Measurements from ENCODE around the gene GALNT7. TPM values are rescaled to one million over a fixed set of nuclear protein-coding genes. Genes with fewer than 3 reads are reported as not detected.

The GALNT7 gene
- total and polyA plus RNA-seq, 4 donors, result 0.65 to 13.0 (median 2.1) TPM

DNA sequence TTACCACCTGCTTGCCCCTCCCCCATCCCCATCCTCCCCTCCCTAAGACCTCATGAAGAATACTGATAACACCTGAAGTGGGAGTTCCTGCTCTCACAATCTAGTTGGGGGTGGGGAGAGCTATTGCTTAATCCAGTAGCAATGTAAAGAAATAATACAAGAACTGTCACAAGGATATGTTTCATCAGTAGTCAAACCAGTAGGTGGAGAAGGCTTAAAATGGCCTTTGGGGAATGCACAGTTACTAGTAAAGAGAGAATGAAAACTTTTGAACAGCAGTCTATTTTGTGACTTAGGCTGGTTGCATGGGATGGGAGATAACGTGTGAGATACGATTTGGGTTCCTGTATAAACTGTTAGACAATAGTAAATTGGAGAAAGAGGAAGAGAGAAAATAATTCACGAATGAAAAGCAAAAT lies 6.0 kb downstream of the GALNT7 start:
- TF ChIP-seq HNF4G (IDR thresholded peaks at IDR 0.05), result no peak
- TF ChIP-seq, protein P1, sequence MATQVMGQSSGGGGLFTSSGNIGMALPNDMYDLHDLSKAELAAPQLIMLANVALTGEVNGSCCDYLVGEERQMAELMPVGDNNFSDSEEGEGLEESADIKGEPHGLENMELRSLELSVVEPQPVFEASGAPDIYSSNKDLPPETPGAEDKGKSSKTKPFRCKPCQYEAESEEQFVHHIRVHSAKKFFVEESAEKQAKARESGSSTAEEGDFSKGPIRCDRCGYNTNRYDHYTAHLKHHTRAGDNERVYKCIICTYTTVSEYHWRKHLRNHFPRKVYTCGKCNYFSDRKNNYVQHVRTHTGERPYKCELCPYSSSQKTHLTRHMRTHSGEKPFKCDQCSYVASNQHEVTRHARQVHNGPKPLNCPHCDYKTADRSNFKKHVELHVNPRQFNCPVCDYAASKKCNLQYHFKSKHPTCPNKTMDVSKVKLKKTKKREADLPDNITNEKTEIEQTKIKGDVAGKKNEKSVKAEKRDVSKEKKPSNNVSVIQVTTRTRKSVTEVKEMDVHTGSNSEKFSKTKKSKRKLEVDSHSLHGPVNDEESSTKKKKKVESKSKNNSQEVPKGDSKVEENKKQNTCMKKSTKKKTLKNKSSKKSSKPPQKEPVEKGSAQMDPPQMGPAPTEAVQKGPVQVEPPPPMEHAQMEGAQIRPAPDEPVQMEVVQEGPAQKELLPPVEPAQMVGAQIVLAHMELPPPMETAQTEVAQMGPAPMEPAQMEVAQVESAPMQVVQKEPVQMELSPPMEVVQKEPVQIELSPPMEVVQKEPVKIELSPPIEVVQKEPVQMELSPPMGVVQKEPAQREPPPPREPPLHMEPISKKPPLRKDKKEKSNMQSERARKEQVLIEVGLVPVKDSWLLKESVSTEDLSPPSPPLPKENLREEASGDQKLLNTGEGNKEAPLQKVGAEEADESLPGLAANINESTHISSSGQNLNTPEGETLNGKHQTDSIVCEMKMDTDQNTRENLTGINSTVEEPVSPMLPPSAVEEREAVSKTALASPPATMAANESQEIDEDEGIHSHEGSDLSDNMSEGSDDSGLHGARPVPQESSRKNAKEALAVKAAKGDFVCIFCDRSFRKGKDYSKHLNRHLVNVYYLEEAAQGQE (IDR thresholded peaks at IDR 0.05), result no peak
- Histone ChIP-seq H3K9me3 (ENCODE audit: control insufficient read depth in 4 of 4, low read length in 3 of 4) (no peaks in the 10 kb centered on the region), H3K36me3 (ENCODE audit: control insufficient read depth in 4 of 4, insufficient read depth in 3 of 4, low read depth in 1 of 4, low read length in 3 of 4) (no peaks in the 10 kb centered on the region), H3K9ac (ENCODE audit: low read depth in 1 of 2, low read length in 2 of 2) (no peak overlapping the region), H3K27ac (ENCODE audit: low read depth in 1 of 2, low read length in 2 of 2) (no peak overlapping the region), H3K4me1 (ENCODE audit: control insufficient read depth in 4 of 4, insufficient read depth in 4 of 4, low read length in 3 of 4) (peaks cover 0 to 6% (median 4%) of the 10 kb centered on the region in 4 donors), H3K4me3 (ENCODE audit: low read depth in 1 of 3, low read length in 3 of 3) (no peak overlapping the region), H3K27me3 (ENCODE audit: control insufficient read depth in 4 of 4, insufficient read depth in 4 of 4, low read length in 3 of 4) (peaks cover 0 to 4% (median 1%) of the 10 kb centered on the region in 4 donors)
- DNase-seq (ENCODE audit: low spot score), result no peak
- 76% methylated on average over 3 of the region's 3 CpGs for WGBS

DNA sequence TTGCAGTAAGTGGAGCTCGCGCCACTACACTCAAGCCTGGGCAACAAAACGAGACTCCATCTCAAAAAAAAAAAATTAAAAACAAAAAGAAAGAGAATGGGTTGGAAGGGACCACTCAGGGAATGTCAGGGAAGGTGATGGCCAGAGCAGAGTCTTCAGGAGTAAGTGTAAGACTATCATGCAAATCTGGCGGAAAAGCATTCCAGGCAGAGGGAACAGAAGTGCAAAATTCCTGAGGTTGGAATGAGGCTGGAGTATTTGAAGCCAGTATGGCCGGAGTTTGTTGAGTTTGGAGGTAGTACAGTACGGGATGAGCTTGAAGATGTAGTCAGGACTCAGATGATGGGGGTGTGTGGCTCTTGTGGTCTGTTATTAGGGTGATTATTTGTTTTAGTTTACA lies 7.4 kb downstream of the GALNT7 start:
- peaks cover 0 to 2% (median 0%) of the 10 kb centered on the region in 4 donors for H3K4me1 ChIP-seq (ENCODE audit: control insufficient read depth in 4 of 4, insufficient read depth in 4 of 4, low read length in 3 of 4)
- TF ChIP-seq EGR1 (IDR thresholded peaks at IDR 0.05; ENCODE audit: low read depth in 2 of 2) (no peak), RXRA (IDR thresholded peaks at IDR 0.05) (no peak), HNF4A (conservative IDR thresholded peaks at IDR 0.05) (no peak)
- TF ChIP-seq, protein P2, sequence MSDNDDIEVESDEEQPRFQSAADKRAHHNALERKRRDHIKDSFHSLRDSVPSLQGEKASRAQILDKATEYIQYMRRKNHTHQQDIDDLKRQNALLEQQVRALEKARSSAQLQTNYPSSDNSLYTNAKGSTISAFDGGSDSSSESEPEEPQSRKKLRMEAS (IDR thresholded peaks at IDR 0.05), result no peak
- TF ChIP-seq, protein P3, sequence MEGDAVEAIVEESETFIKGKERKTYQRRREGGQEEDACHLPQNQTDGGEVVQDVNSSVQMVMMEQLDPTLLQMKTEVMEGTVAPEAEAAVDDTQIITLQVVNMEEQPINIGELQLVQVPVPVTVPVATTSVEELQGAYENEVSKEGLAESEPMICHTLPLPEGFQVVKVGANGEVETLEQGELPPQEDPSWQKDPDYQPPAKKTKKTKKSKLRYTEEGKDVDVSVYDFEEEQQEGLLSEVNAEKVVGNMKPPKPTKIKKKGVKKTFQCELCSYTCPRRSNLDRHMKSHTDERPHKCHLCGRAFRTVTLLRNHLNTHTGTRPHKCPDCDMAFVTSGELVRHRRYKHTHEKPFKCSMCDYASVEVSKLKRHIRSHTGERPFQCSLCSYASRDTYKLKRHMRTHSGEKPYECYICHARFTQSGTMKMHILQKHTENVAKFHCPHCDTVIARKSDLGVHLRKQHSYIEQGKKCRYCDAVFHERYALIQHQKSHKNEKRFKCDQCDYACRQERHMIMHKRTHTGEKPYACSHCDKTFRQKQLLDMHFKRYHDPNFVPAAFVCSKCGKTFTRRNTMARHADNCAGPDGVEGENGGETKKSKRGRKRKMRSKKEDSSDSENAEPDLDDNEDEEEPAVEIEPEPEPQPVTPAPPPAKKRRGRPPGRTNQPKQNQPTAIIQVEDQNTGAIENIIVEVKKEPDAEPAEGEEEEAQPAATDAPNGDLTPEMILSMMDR (IDR thresholded peaks at IDR 0.05; ENCODE audit: low read depth, low read length, missing input control), result no peak
- WGBS, result 95% methylated on average over 6 of the region's 6 CpGs
- no peak overlapping the region for H3K27ac ChIP-seq (ENCODE audit: low read depth in 1 of 2, low read length in 2 of 2)
- no peak for DNase-seq (ENCODE audit: low spot score)
- H3K36me3 ChIP-seq (ENCODE audit: control insufficient read depth in 4 of 4, insufficient read depth in 3 of 4, low read depth in 1 of 4, low read length in 3 of 4), result no peaks in the 10 kb centered on the region
- H3K4me3 ChIP-seq (ENCODE audit: low read depth in 1 of 3, low read length in 3 of 3), result no peak overlapping the region
- H3K9ac ChIP-seq (ENCODE audit: low read depth in 1 of 2, low read length in 2 of 2), result no peak overlapping the region
- H3K9me3 ChIP-seq (ENCODE audit: control insufficient read depth in 4 of 4, low read length in 3 of 4), result no peaks in the 10 kb centered on the region
- H3K27me3 ChIP-seq (ENCODE audit: control insufficient read depth in 4 of 4, insufficient read depth in 4 of 4, low read length in 3 of 4), result peaks cover 0 to 4% (median 0%) of the 10 kb centered on the region in 4 donors

DNA sequence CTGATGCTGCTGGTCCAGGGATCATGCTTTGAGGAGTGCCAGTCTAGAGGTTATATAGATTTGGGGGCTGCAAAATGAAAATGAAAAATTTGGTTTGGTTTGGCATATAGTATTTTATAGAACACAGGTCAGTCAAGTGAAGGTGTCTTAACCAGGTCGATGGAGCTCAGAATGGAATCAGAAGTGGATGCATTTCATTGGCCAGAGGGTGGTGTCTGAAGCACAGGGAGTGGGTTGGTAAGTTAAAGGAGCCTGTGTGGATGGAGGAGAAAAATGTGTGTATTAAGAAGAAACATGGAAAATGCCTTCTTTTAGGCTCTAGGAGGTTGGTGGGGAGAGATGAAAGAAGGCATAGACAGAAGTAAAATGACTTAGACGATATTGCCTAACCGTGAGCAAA lies 8.6 kb downstream of the GALNT7 start:
- no peaks in the 10 kb centered on the region for H3K27me3 ChIP-seq (ENCODE audit: control insufficient read depth in 4 of 4, insufficient read depth in 4 of 4, low read length in 3 of 4)
- WGBS, result 68% methylated on average over 3 of the region's 3 CpGs
- DNase-seq (ENCODE audit: low spot score), result no peak
- TF ChIP-seq FOXA2 (IDR thresholded peaks at IDR 0.05) (no peak), NR2F2 (IDR thresholded peaks at IDR 0.05) (no peak), JUND (IDR thresholded peaks at IDR 0.05) (no peak), HNF4G (IDR thresholded peaks at IDR 0.05) (no peak), SP1 (IDR thresholded peaks at IDR 0.05) (no peak), TAF1 (conservative IDR thresholded peaks at IDR 0.05) (no peak), RXRA (IDR thresholded peaks at IDR 0.05) (no peak), RAD21 (IDR thresholded peaks at IDR 0.05) (no peak)
- TF ChIP-seq, protein P4, sequence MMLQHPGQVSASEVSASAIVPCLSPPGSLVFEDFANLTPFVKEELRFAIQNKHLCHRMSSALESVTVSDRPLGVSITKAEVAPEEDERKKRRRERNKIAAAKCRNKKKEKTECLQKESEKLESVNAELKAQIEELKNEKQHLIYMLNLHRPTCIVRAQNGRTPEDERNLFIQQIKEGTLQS (IDR thresholded peaks at IDR 0.05), result no peak
- TF ChIP-seq, protein P3 (IDR thresholded peaks at IDR 0.05; ENCODE audit: low read depth, low read length, missing input control), result no peak
- TF ChIP-seq, protein P1 (IDR thresholded peaks at IDR 0.05), result no peak

More for the DNA sequence above, 8.6 kb downstream of the GALNT7 start:
- no peak overlapping the region for H3K27ac ChIP-seq (ENCODE audit: low read depth in 1 of 2, low read length in 2 of 2)
- H3K4me3 ChIP-seq (ENCODE audit: low read depth in 1 of 3, low read length in 3 of 3), result no peak overlapping the region
- H3K36me3 ChIP-seq (ENCODE audit: control insufficient read depth in 4 of 4, insufficient read depth in 3 of 4, low read depth in 1 of 4, low read length in 3 of 4), result no peaks in the 10 kb centered on the region
- no peak overlapping the region for H3K9ac ChIP-seq (ENCODE audit: low read depth in 1 of 2, low read length in 2 of 2)
- H3K4me1 ChIP-seq (ENCODE audit: control insufficient read depth in 4 of 4, insufficient read depth in 4 of 4, low read length in 3 of 4), result peaks cover 0 to 2% (median 0%) of the 10 kb centered on the region in 4 donors
- H3K9me3 ChIP-seq (ENCODE audit: control insufficient read depth in 4 of 4, low read length in 3 of 4), result no peaks in the 10 kb centered on the region
